Adrenal gland (tissue), 12 donors: Measurements from ENCODE around the gene EGLN1. TPM values are rescaled to one million over a fixed set of nuclear protein-coding genes. Genes with fewer than 3 reads are reported as not detected.

ENCODE experiments used
- DNase-seq, 7 donors: peaks; one replicate each; pipeline ENCODE4 v3.0.0-alpha.2; 2019 to 2020
- H3K27ac ChIP-seq, 5 donors: fragments of 200-600 bp; sonication (generic) in 4 of 5; 1 replicate in 3 of 5; 2 replicates in 2 of 5; pipeline versions ENCODE4 v1.5.1 to v1.8.0; 2016 to 2020; ENCODE audit warnings: mild to moderate bottlenecking in 1 of 5
- H3K27me3 ChIP-seq: fragments of 200-600 bp; 2 replicates; pipeline ENCODE4 v1.8.0; 2021
- H3K36me3 ChIP-seq, 2 donors: fragments of 200-600 bp; replicated peaks in 1 of 2; 1 replicate in 1 of 2; 2 replicates in 1 of 2; pipeline versions ENCODE4 v1.5.1 to v1.8.0; 2018 to 2022
- H3K4me1 ChIP-seq, 2 donors: fragments of 200-600 bp; replicated peaks in 1 of 2; 1 replicate in 1 of 2; 2 replicates in 1 of 2; pipeline versions ENCODE4 v1.5.1 to v1.8.0; 2018 to 2021
- H3K4me3 ChIP-seq, 4 donors: fragments of 200-600 bp; sonication (generic) in 3 of 4; one replicate each; pipeline ENCODE4 v1.5.1; 2016 to 2018
- H3K9me3 ChIP-seq, 3 donors: fragments of 200-600 bp; sonication (generic) in 1 of 3; replicated peaks in 1 of 3; 1 replicate in 2 of 3; 2 replicates in 1 of 3; pipeline versions ENCODE4 v1.5.1 to v1.8.0; 2016 to 2021
- POLR2A ChIP-seq, 2 donors: fragments of 450-650 bp; IDR thresholded peaks; one replicate each; pipeline ENCODE4 v1.6.1; 2017; ENCODE audit warnings: antibody characterized with exemption in 2 of 2, mild to moderate bottlenecking in 2 of 2, moderate library complexity in 1 of 2
- whole genome bisulfite sequencing, 4 donors: extraction: QIAGEN DNeasy Blood & Tissue Kit in 2 of 4; methylation state at CpG; one replicate each; pipeline versions ENCODE4 v1.1.5 to v1.1.7; 2013 to 2017; 5-methylcytosine and 5-hydroxymethylcytosine counted together
- intact Hi-C, 2 donors: fragments of 100-400 bp; cut with DNase I; formaldehyde crosslinking; loops; one replicate each; pipeline versions ENCODE4 v1.14.1 to v1.15.0; 2022 to 2023
- polyA plus RNA-seq, 3 donors: library from polyadenylated mRNA; stranded (reverse); fragments of 200-250 nt in 2 of 3; fragments of 350-450 nt in 1 of 3; fragmentation: Illumina TruSeq in 1 of 3; extraction: RNeasy Lipid Tissue Mini Kit (QIAGEN cat#74804) in 1 of 3; gene quantifications; one replicate each; pipeline ENCODE4 v1.2.3, GENCODE V29; 2013 to 2014
- total RNA-seq, 9 donors: library from RNA; depleted of rRNA in 4 of 9; stranded (reverse); fragments of >200 nt in 4 of 9; fragments of 120-200 nt in 1 of 9; fragmentation: NEBNext Ultra II Directional in 1 of 9; extraction: Animal tissue kit (Norgen Biotek cat#: 25700) in 1 of 9; gene quantifications; one replicate each; pipeline versions ENCODE4 v1.1.0 to v1.2.4, GENCODE V29; 2013 to 2023
- TF ChIP-seq, protein P1 (sequence below), 6 experiments: fragments of 450-650 bp in 4 of 6; fragments of 200-600 bp in 2 of 6; sonication (generic) in 1 of 6; IDR thresholded peaks; 1 replicate in 5 of 6; 2 replicates in 1 of 6; pipeline versions ENCODE4 v1.5.1 to v1.8.0; 2016 to 2021; ENCODE audit warnings: antibody characterized with exemption in 6 of 6, mild to moderate bottlenecking in 2 of 6, moderate library complexity in 1 of 6
- donor health status: healthy with polysubstance abuse.
- donor health status: Bipolar disorder and iron deficiency.
- donor health status: DM: yes; HTN: yes; CAD: no.
- donor health status: DM: no; HTN: no; CAD: no.
- donor health status: DM: no; HTN: no; CAD: no.
- donor health status: DM: yes; HTN: yes; CAD: no.

Gene EGLN1
- total and polyA plus RNA-seq, 12 donors = 7.9 to 75.6 (median 49.2) TPM

DNA sequence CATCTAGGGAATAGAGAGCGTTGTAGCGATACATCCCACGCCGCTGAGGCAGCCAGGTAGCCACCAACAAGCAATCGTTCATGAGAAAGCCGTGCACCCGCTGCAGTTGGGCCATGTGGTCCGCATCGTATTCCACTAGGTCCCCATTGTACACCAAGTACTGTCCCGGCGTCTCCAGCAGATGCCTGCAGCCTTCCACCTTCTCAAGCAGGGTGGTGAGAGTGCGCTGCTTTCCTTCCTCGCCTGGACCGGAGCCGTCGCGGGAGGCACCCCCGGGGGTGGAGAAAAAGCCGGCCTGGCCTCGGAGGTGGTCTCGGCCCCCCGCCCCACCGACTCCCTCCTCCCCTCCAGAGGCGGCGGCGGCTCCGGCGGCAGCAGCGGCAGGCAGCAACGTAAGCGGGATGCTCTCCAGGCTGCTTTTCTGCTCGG is 85.0 kb downstream of the EGLN1 start:
- DNase-seq = peak in 2 of 7 donors; percentile 34 to 46
- no peaks in the 10 kb centered on the region for H3K9me3 ChIP-seq
- 0 to 9% (median 2%) methylated on average over 2 to 32 of the region's 32 CpGs for WGBS, 4 donors
- intact Hi-C loops = loop anchor here in 1 of 2 donors (10.0 kb wide), 1 partner anchor 258 kb away; no protein-coding TSS in a partner anchor
- H3K4me3 ChIP-seq = peak overlapping the region; percentile 67 to 90 (median 70)
- peak overlapping the region; percentile 94 to 97 (median 95) for H3K27ac ChIP-seq
- H3K4me1 ChIP-seq = peaks cover 42 to 55% of the 10 kb centered on the region in 2 donors
- TF ChIP-seq, protein P1, sequence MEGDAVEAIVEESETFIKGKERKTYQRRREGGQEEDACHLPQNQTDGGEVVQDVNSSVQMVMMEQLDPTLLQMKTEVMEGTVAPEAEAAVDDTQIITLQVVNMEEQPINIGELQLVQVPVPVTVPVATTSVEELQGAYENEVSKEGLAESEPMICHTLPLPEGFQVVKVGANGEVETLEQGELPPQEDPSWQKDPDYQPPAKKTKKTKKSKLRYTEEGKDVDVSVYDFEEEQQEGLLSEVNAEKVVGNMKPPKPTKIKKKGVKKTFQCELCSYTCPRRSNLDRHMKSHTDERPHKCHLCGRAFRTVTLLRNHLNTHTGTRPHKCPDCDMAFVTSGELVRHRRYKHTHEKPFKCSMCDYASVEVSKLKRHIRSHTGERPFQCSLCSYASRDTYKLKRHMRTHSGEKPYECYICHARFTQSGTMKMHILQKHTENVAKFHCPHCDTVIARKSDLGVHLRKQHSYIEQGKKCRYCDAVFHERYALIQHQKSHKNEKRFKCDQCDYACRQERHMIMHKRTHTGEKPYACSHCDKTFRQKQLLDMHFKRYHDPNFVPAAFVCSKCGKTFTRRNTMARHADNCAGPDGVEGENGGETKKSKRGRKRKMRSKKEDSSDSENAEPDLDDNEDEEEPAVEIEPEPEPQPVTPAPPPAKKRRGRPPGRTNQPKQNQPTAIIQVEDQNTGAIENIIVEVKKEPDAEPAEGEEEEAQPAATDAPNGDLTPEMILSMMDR (IDR thresholded peaks at IDR 0.05) = no peak
- TF ChIP-seq POLR2A (IDR thresholded peaks at IDR 0.05) = no peak
- no peaks in the 10 kb centered on the region for H3K27me3 ChIP-seq
- H3K36me3 ChIP-seq = no peaks in the 10 kb centered on the region

DNA sequence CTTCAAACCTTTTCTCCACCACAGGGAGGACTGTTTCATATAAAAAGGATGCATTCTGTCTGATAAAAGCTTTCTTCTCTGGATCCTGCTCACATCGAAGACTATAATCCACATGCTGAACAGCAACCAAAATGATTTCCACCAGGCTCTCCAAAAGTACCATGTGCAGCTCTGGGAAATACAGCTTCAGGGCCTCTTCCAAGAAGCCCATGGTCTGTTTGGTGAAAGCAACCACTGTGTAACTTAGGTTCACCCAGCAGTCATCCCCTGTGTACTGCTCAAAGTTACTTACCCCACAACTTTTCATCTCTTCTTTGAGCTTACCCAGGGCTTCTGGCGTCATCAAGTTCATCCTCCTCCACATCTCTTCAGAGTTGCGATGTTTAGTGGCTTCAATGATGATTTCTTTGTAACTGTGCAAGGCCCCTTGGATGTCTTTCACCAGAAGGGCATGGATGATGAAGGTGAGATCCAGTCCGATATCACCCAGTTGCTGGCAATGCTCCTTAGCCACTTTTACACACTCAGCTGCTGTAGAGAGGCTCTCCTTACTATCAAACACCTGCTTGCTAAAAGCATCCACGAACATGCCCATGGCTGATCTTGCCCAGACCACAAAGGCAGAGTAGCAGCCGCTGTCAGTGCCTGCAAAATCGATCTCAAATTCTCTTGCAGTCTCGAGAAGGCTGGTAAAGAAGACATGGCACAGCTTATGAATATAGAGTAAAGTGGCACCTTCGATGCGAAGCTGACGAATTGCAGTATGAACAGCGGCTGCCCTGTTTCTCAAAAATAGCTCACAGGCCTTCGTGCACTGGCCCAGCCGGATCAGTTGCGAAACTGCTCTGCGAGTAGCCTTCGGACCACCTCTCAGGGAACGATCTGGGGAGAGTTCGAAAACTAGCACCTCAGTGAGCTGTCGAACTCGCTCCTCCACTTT is 86.2 kb downstream of the EGLN1 start:
- Histone ChIP-seq H3K27ac (no peak overlapping the region), H3K4me3 (peak overlapping the region in 2 of 4 donors; percentile 71 to 90), H3K4me1 (peaks cover 42 to 55% of the 10 kb centered on the region in 2 donors), H3K9me3 (no peaks in the 10 kb centered on the region), H3K27me3 (no peaks in the 10 kb centered on the region), H3K36me3 (no peaks in the 10 kb centered on the region)
- intact Hi-C loops = loop anchor here in 1 of 2 donors (10.0 kb wide), 1 partner anchor 259 kb away; no protein-coding TSS in a partner anchor
- WGBS, 4 donors = 60 to 78% (median 68%) methylated on average over 18 to 21 of the region's 21 CpGs
- DNase-seq = no peak
- TF ChIP-seq, protein P1 (IDR thresholded peaks at IDR 0.05) = no peak
- no peak for TF ChIP-seq POLR2A (IDR thresholded peaks at IDR 0.05)

DNA sequence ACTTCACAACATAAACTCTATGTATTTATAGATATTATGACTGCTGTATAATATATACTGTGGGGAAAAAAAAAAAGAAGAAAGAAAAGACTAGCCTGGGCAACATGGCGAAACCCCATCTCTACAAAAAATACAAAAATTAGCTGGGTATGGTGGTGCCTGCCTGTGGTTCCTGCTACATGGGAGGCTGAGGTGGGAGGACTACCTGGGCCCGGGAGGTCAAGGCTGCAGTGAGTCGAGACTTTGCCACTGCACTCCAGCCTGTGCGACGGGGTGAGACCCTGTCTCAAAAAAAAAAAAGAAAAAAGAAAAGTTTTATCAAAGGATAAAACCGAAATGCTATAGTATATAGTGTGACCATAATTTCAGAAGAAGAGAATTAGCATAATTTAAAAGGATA is 87.1 kb downstream of the EGLN1 start:
- Histone ChIP-seq H3K27me3 (no peaks in the 10 kb centered on the region), H3K4me1 (peaks cover 42 to 55% of the 10 kb centered on the region in 2 donors), H3K27ac (no peak overlapping the region), H3K9me3 (no peaks in the 10 kb centered on the region), H3K36me3 (no peaks in the 10 kb centered on the region), H3K4me3 (peak overlapping the region in 1 of 4 donors; percentile 90)
- no peak for DNase-seq
- intact Hi-C loops = loop anchor here in 1 of 2 donors (10.0 kb wide), 1 partner anchor 260 kb away; no protein-coding TSS in a partner anchor
- TF ChIP-seq POLR2A (IDR thresholded peaks at IDR 0.05) = no peak
- TF ChIP-seq, protein P1 (IDR thresholded peaks at IDR 0.05) = no peak
- 83 to 88% (median 83%) methylated on average over 6 of the region's 6 CpGs for WGBS, 4 donors

DNA sequence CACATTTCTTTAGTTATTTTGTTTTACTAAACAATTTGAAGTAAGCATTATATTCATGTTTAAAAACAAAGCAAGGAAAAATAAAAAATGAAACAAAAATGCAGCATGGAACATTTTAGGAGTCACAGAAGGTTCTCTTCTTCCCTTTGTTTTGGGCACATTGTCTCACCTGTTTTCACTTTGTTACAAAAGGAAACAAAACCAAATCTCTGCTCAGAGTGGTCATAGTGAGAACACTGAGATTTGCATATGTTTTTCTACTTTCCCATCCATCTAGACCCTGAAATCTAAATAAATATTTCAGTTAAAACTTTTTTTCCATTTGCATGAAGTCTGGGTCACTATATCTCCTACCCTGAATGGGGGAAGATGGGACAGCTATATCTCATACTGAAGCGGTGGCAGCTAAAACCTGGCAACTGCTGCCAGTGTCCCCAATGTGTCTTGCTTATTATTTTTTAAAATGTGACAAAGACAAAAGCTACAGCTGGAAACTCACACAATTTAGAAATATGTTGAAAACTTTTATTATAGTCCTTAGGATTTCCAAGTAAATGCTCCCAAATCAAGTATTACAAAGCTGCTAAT is 87.9 kb downstream of the EGLN1 start:
- no peaks in the 10 kb centered on the region for H3K27me3 ChIP-seq
- no peak overlapping the region for H3K27ac ChIP-seq
- 55 to 75% (median 73%) methylated on average over 1 of the region's 1 CpG for WGBS, 4 donors
- no peaks in the 10 kb centered on the region for H3K36me3 ChIP-seq
- TF ChIP-seq, protein P1 (IDR thresholded peaks at IDR 0.05) = no peak
- no peak for TF ChIP-seq POLR2A (IDR thresholded peaks at IDR 0.05)
- H3K4me1 ChIP-seq = peaks cover 38 to 49% of the 10 kb centered on the region in 2 donors
- DNase-seq = no peak
- intact Hi-C loops = loop anchor here in 1 of 2 donors (10.0 kb wide), 1 partner anchor 261 kb away; no protein-coding TSS in a partner anchor
- peak overlapping the region in 1 of 4 donors; percentile 90 for H3K4me3 ChIP-seq
- H3K9me3 ChIP-seq = no peaks in the 10 kb centered on the region
